ENCODE measurements around the gene KLHL18.
"Not testable (repeated sequence)": the region's sequence is repeated elsewhere in the genome, so short reads cannot be mapped to it uniquely, and the experiment has no call there.

The KLHL18 gene

GRCh38 chr3:47282424-47283192, at the start of gene KLHL18, which contains the start of gene KIF9:
Gene KLHL18 (plus strand): TSS chr3:47282944. CDS start chr3:47282966, 22 bp downstream.
Gene KIF9 (minus strand): TSS chr3:47282799. CDS start chr3:47277374, 5,425 bp downstream.
- DNase-seq (ENCODE audit: low spot score), result peak; percentile 96

GRCh38 chr3:47238017-47238416, 44.7 kb upstream of the KLHL18 start:
- no peak for DNase-seq (ENCODE audit: low spot score)

- no peak for DNase-seq (ENCODE audit: low spot score)
Measured at GRCh38 chr3:47239929-47240328, 42.8 kb upstream of the KLHL18 start.

- no peak for DNase-seq (ENCODE audit: low spot score)
Measured at GRCh38 chr3:47243419-47244147, 39.2 kb upstream of the KLHL18 start.

- DNase-seq (ENCODE audit: low spot score), result no peak
Measured at GRCh38 chr3:47244531-47245100, 38.1 kb upstream of the KLHL18 start.

GRCh38 chr3:47245271-47245670, 37.5 kb upstream of the KLHL18 start:
- DNase-seq (ENCODE audit: low spot score), result no peak

GRCh38 chr3:47247131-47248064, 35.3 kb upstream of the KLHL18 start:
- no peak for DNase-seq (ENCODE audit: low spot score)

GRCh38 chr3:47250309-47251060, 32.3 kb upstream of the KLHL18 start:
- DNase-seq (ENCODE audit: low spot score), result no peak

- DNase-seq (ENCODE audit: low spot score), result not testable (repeated sequence)
Measured at GRCh38 chr3:47251085-47251484, 31.7 kb upstream of the KLHL18 start.

GRCh38 chr3:47251689-47252088, 31.1 kb upstream of the KLHL18 start:
- no peak for DNase-seq (ENCODE audit: low spot score)

GRCh38 chr3:47256331-47256730, 26.4 kb upstream of the KLHL18 start:
- not testable (repeated sequence) for DNase-seq (ENCODE audit: low spot score)

- no peak for DNase-seq (ENCODE audit: low spot score)
Measured at GRCh38 chr3:47259114-47259513, 23.6 kb upstream of the KLHL18 start.

- no peak for DNase-seq (ENCODE audit: low spot score)
Measured at GRCh38 chr3:47260605-47261004, 22.1 kb upstream of the KLHL18 start.

- no peak for DNase-seq (ENCODE audit: low spot score)
Measured at GRCh38 chr3:47261301-47261700, 21.4 kb upstream of the KLHL18 start.

- DNase-seq (ENCODE audit: low spot score), result no peak
Measured at GRCh38 chr3:47265008-47265407, 17.7 kb upstream of the KLHL18 start.

GRCh38 chr3:47265725-47266428, 16.9 kb upstream of the KLHL18 start:
- DNase-seq (ENCODE audit: low spot score), result no peak

GRCh38 chr3:47266709-47267489, 15.8 kb upstream of the KLHL18 start:
- no peak for DNase-seq (ENCODE audit: low spot score)

GRCh38 chr3:47267490-47267824, 15.3 kb upstream of the KLHL18 start:
- no peak for DNase-seq (ENCODE audit: low spot score)

GRCh38 chr3:47270526-47270925, 12.2 kb upstream of the KLHL18 start:
- no peak for DNase-seq (ENCODE audit: low spot score)

GRCh38 chr3:47273564-47273963, 9.2 kb upstream of the KLHL18 start:
- no peak for DNase-seq (ENCODE audit: low spot score)

All from left forelimb (tissue), 1 donor.